ENCODE measurements around the gene IGDCC3.

Gene IGDCC3

GRCh38 chr15:65338823-65339222 lies 39.0 kb downstream of the IGDCC3 start:
- DNase-seq = no peak

- no peak for DNase-seq
Observed at GRCh38 chr15:65338366-65338765, 39.4 kb downstream of the IGDCC3 start.

GRCh38 chr15:65337436-65338070 lies 40.2 kb downstream of the IGDCC3 start:
- DNase-seq = no peak

GRCh38 chr15:65336493-65337435 lies 41.0 kb downstream of the IGDCC3 start:
- no peak for DNase-seq

- DNase-seq = no peak
Observed at GRCh38 chr15:65335278-65336055, 42.3 kb downstream of the IGDCC3 start.

- no peak for DNase-seq
Observed at GRCh38 chr15:65334586-65335231, 43.1 kb downstream of the IGDCC3 start.

GRCh38 chr15:65333856-65334255 lies 43.9 kb downstream of the IGDCC3 start:
- no peak for DNase-seq

GRCh38 chr15:65333148-65333820 lies 44.5 kb downstream of the IGDCC3 start:
- DNase-seq = no peak

- DNase-seq = no peak
Observed at GRCh38 chr15:65332391-65333147, 45.2 kb downstream of the IGDCC3 start.

- no peak for DNase-seq
Observed at GRCh38 chr15:65331811-65332210, 46.0 kb downstream of the IGDCC3 start.

GRCh38 chr15:65330934-65331645 lies 46.7 kb downstream of the IGDCC3 start:
- DNase-seq = no peak

- no peak for DNase-seq
Observed at GRCh38 chr15:65329984-65330735, 47.6 kb downstream of the IGDCC3 start.

- DNase-seq = no peak
Observed at GRCh38 chr15:65329288-65329983, 48.4 kb downstream of the IGDCC3 start.

- no peak for DNase-seq
Observed at GRCh38 chr15:65328506-65329287, 49.1 kb downstream of the IGDCC3 start.

GRCh38 chr15:65327651-65328393 lies 50.0 kb downstream of the IGDCC3 start:
- DNase-seq = no peak

- no peak for DNase-seq
Observed at GRCh38 chr15:65326818-65327217, 51.0 kb downstream of the IGDCC3 start.

GRCh38 chr15:65326117-65326526 lies 51.7 kb downstream of the IGDCC3 start:
- no peak for DNase-seq

GRCh38 chr15:65323071-65323511 lies 54.7 kb downstream of the IGDCC3 start:
- no peak for DNase-seq

Data from amniotic stem cell (primary cell).